ENCODE measurements around the gene PEX3. TPM values are rescaled to one million over a fixed set of nuclear protein-coding genes. Genes with fewer than 3 reads are reported as not detected.
A peak's percentile ranks its signal among the peaks of the same experiment; 100 is the strongest.

PEX3 gene
- total RNA-seq, 8 experiments from 2014 or later: 11.0 to 33.5 (median 20.7) TPM

GRCh38 chr6:143516690-143517446 lies 66.3 kb downstream of the PEX3 start:
- Histone ChIP-seq H3K4me3 (no peak overlapping the region), H3K4me1 (replicated peaks in 1 of 2) (peaks cover 2 to 9% of the 10 kb centered on the region in 2 donors), H3K27ac (no peak overlapping the region)
- in situ Hi-C loops (cut with MboI; ENCODE audit: low pct_unique_long_range_greater_than_20kb in 2 of 9, low sequenced_read_pairs in 9 of 9, unreplicated experiment in 9 of 9): no loop called here
- WGBS, 10 experiments: 60 to 79% (median 71%) methylated on average over 2 of the region's 2 CpGs; no CpG with 5 or more reads in 1 of the 10 experiments
- no peak for ATAC-seq (replicated peaks in 6 of 8)

DNA sequence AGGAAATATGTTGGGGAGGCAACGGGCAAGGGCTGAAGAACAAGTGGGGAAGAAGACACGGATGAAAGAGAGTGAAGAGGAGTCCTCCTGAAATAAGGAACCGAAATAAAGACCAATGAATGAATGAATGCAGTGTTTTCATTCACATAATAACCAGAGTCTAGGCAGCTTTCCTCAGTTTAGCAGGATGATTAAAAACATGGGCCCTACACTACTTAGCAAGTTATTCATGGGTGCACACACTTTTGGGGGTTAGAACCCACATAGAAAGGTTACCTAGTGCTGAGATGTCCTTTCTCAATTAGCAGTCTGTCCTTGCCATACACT lies 66.8 kb downstream of the PEX3 start:
- H3K4me1 ChIP-seq (replicated peaks in 1 of 2): peaks cover 0 to 6% of the 10 kb centered on the region in 2 donors
- in situ Hi-C loops (cut with MboI; ENCODE audit: low pct_unique_long_range_greater_than_20kb in 2 of 9, low sequenced_read_pairs in 9 of 9, unreplicated experiment in 9 of 9): no loop called here
- H3K4me3 ChIP-seq: no peak overlapping the region
- 33 to 82% (median 68%) methylated on average over 2 to 3 of the region's 3 CpGs; no CpG with 5 or more reads in 1 of the 10 experiments for WGBS, 10 experiments
- no peak overlapping the region for H3K27ac ChIP-seq
- no peak for ATAC-seq (replicated peaks in 6 of 8)

DNA sequence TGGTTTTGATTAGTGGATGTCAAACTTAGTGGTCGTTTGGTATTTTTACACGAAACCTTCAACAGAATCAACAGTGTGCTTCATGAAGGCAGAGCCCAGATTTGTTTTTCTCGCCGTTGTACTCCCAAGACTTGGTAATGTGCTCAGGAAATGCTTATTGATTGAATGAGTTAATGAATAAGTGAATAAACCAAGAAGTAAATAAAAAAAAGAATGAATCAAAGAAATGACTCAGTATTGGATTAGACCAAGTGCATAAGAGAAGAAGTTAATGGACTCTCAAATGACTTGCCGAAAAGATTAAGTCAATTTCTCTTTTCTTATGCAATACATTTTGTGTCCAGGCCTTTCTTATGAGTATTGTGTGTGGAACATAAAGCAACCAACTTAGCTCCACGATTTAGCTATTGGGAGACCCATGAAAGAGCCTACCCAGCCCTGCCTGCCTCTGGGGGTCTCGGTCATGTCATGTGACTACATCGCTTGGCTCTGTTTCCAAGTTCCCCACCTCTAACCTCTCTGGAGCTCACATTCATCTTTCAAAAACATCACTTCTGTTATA lies 71.5 kb downstream of the PEX3 start:
- WGBS, 10 experiments: 49 to 100% (median 73%) methylated on average over 2 to 8 of the region's 8 CpGs
- no peak overlapping the region for H3K4me3 ChIP-seq
- no peak for ATAC-seq (replicated peaks in 6 of 8)
- H3K4me1 ChIP-seq (replicated peaks in 1 of 2): no peaks in the 10 kb centered on the region
- in situ Hi-C loops (cut with MboI; ENCODE audit: low pct_unique_long_range_greater_than_20kb in 2 of 9, low sequenced_read_pairs in 9 of 9, unreplicated experiment in 9 of 9): no loop called here
- no peak overlapping the region for H3K27ac ChIP-seq

DNA sequence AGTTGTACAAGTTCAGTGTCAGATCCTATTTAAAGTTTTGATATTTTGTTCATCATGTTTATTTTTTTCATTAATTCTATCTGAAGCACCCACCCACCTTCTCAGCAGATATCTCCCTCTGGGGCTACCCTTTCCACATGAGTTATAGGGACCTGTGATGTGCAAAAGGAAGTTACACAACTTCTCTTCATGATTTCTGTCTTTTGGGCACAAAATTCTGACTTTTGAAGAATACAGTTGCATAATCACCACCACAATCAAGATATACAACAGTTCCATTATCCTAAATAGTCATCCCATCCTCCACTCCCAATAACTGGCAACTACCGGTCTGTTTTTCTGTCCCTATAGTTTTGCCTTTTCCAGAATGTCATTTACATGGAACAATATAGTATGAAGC lies 74.8 kb downstream of the PEX3 start:
- in situ Hi-C loops (cut with MboI; ENCODE audit: low pct_unique_long_range_greater_than_20kb in 2 of 9, low sequenced_read_pairs in 9 of 9, unreplicated experiment in 9 of 9): no loop called here
- Histone ChIP-seq H3K4me3 (no peak overlapping the region), H3K27ac (no peak overlapping the region), H3K4me1 (replicated peaks in 1 of 2) (no peaks in the 10 kb centered on the region)
- ATAC-seq (replicated peaks in 6 of 8): no peak
- 60 to 100% (median 80%) methylated on average over 1 of the region's 1 CpG; no CpG with 5 or more reads in 3 of the 10 experiments for WGBS, 10 experiments

DNA sequence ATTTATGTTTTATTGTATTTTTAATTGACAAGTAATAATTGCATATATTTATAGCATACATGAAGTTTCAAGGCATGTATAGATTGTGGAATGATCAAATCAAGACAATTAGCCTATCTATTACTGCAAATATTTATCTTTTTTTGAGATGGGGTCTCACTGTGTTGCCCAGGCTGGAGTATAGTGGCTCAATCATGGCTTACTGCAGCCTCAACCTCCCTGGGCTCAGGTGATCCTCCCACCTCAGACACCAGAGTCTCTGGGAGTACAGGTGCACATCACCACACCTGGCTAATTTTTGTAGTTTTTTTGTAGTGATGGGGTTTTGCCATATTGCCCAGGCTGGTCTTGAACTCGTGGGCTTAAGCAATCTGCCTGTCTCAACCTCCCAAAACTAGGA lies 77.1 kb downstream of the PEX3 start:
- ATAC-seq (replicated peaks in 6 of 8): no peak
- WGBS, 10 experiments: 20 to 100% (median 43%) methylated on average over 1 of the region's 1 CpG; no CpG with 5 or more reads in 5 of the 10 experiments

GRCh38 chr6:143528164-143528811 lies 77.7 kb downstream of the PEX3 start:
- ATAC-seq (replicated peaks in 6 of 8): no peak
- in situ Hi-C loops (cut with MboI; ENCODE audit: low pct_unique_long_range_greater_than_20kb in 2 of 9, low sequenced_read_pairs in 9 of 9, unreplicated experiment in 9 of 9): no loop called here
- Histone ChIP-seq H3K4me1 (replicated peaks in 1 of 2) (no peaks in the 10 kb centered on the region), H3K27ac (no peak overlapping the region), H3K4me3 (no peak overlapping the region)
- WGBS, 10 experiments: 67 to 91% (median 86%) methylated on average over 2 to 7 of the region's 7 CpGs

More for the DNA sequence above, 77.1 kb downstream of the PEX3 start:
- Histone ChIP-seq H3K4me3 (no peak overlapping the region), H3K27ac (no peak overlapping the region), H3K4me1 (replicated peaks in 1 of 2) (no peaks in the 10 kb centered on the region)
- in situ Hi-C loops (cut with MboI; ENCODE audit: low pct_unique_long_range_greater_than_20kb in 2 of 9, low sequenced_read_pairs in 9 of 9, unreplicated experiment in 9 of 9): no loop called here

GRCh38 chr6:143529095-143529494 lies 78.5 kb downstream of the PEX3 start:
- H3K27ac ChIP-seq: no peak overlapping the region
- no peak overlapping the region for H3K4me3 ChIP-seq
- H3K4me1 ChIP-seq (replicated peaks in 1 of 2): no peaks in the 10 kb centered on the region
- WGBS, 10 experiments: 0 to 80% (median 50%) methylated on average over 1 to 2 of the region's 2 CpGs; no CpG with 5 or more reads in 1 of the 10 experiments
- in situ Hi-C loops (cut with MboI; ENCODE audit: low pct_unique_long_range_greater_than_20kb in 2 of 9, low sequenced_read_pairs in 9 of 9, unreplicated experiment in 9 of 9): no loop called here
- ATAC-seq (replicated peaks in 6 of 8): peak in 2 of 8 experiments; percentile 59 to 73

DNA sequence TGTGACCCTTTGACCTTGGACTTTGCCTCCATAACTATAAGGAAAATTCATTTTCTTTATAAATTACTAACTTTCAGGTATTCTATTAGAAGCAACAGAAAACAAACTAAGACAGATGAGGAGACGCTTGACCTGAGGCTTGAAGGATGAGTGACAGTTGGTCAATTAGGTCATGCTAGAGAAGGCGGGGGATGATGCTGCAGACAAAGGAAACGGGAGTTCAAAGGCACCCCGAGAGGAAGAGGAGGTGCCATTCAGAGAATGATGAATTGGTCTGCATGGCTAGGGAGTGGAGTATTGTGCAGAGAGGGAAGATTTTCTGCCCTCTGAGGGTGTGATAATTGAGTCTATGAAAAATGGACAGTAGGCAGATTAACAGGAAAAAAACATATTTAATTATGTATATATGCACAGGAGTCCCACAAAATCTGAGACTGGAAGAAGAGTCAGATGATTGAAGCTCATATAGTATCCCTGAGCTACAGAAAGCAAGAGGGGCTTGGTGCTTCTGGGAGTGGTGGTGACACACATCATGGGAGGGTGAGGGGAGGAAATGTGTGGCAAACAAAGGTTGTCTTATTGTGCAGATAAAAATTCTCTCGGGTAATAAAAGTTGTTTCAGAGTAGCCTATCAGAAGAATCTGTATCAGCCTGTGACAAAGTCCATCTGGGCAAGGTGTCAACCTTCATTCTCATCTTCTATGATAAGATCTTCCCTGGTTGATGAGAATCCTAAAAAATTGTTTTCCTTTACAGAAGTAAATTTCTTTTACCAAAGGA lies 81.3 kb downstream of the PEX3 start:
- 0 to 73% (median 61%) methylated on average over 1 to 5 of the region's 5 CpGs for WGBS, 10 experiments

GRCh38 chr6:143535189-143535614 lies 84.6 kb downstream of the PEX3 start:
- Histone ChIP-seq H3K27ac (no peak overlapping the region), H3K4me3 (no peak overlapping the region), H3K4me1 (replicated peaks in 1 of 2) (no peaks in the 10 kb centered on the region)
- no peak for ATAC-seq (replicated peaks in 6 of 8)
- 61 to 100% (median 91%) methylated on average over 1 to 5 of the region's 5 CpGs; no CpG with 5 or more reads in 1 of the 10 experiments for WGBS, 10 experiments
- in situ Hi-C loops (cut with MboI; ENCODE audit: low pct_unique_long_range_greater_than_20kb in 2 of 9, low sequenced_read_pairs in 9 of 9, unreplicated experiment in 9 of 9): no loop called here

More for the DNA sequence above, 81.3 kb downstream of the PEX3 start:
- H3K4me1 ChIP-seq (replicated peaks in 1 of 2): no peaks in the 10 kb centered on the region
- ATAC-seq (replicated peaks in 6 of 8): no peak
- in situ Hi-C loops (cut with MboI; ENCODE audit: low pct_unique_long_range_greater_than_20kb in 2 of 9, low sequenced_read_pairs in 9 of 9, unreplicated experiment in 9 of 9): no loop called here
- H3K27ac ChIP-seq: no peak overlapping the region
- no peak overlapping the region for H3K4me3 ChIP-seq

GRCh38 chr6:143536461-143536865 lies 85.9 kb downstream of the PEX3 start:
- peak in 7 of 8 experiments; percentile 11 to 75 (median 23) for ATAC-seq (replicated peaks in 6 of 8)
- Histone ChIP-seq H3K4me1 (replicated peaks in 1 of 2) (no peaks in the 10 kb centered on the region), H3K4me3 (peak overlapping the region; percentile 44 to 72 (median 57)), H3K27ac (peak overlapping the region in 1 of 2 donors; percentile 20)
- in situ Hi-C loops (cut with MboI; ENCODE audit: low pct_unique_long_range_greater_than_20kb in 2 of 9, low sequenced_read_pairs in 9 of 9, unreplicated experiment in 9 of 9): no loop called here
- WGBS, 10 experiments: 0 to 80% (median 11%) methylated on average over 1 to 7 of the region's 27 CpGs; no CpG with 5 or more reads in 5 of the 10 experiments

DNA sequence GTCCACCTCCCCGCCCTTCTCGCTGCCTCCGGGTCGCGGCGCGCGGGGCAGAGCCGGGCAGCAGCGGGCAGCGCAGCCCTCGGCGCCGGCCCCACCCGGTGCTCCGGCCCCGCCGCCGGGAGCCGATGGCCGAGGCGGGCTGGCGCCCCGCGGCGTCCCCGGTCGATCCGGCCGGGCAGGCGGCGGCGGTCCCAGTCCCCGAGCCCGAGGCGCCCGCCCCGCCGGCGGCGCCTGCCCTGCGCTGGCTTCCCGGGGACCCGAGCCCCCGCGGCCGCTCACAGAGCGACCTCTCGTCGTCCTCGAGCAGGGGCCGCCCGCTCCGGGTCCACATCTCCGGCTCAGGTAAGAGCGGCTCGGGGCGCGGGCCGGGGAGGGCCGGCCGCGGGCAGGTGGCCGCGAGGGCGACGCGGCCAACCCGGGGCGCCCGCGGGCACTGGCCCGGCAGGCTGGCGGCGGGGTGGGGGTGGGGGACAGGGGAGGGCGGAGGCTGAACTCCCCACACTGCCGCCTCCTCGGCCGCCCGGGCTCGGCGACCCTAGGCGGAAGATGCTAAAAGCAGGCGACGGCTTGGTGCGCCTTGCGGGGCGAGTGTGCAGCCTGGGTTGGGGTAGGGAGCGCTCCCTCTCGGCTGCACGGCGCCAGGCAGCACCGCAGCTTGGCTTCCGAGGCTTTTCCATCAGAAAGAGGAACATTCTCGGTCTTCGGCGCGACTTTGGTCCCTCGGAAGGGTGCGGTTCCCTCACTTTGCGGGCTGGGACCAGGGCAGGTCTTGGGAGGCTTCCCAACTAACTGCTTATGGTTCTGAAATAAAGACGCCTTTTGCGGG lies 86.5 kb downstream of the PEX3 start:
- peak; percentile 80 to 91 (median 86) for ATAC-seq (replicated peaks in 6 of 8)
- 0 to 2% (median 0%) methylated on average over 3 to 8 of the region's 103 CpGs; no CpG with 5 or more reads in 6 of the 10 experiments for WGBS, 10 experiments
- Histone ChIP-seq H3K27ac (peak overlapping the region in 1 of 2 donors; percentile 20), H3K4me1 (replicated peaks in 1 of 2) (no peaks in the 10 kb centered on the region), H3K4me3 (peak overlapping the region; percentile 44 to 72 (median 57))
- in situ Hi-C loops (cut with MboI; ENCODE audit: low pct_unique_long_range_greater_than_20kb in 2 of 9, low sequenced_read_pairs in 9 of 9, unreplicated experiment in 9 of 9): no loop called here

DNA sequence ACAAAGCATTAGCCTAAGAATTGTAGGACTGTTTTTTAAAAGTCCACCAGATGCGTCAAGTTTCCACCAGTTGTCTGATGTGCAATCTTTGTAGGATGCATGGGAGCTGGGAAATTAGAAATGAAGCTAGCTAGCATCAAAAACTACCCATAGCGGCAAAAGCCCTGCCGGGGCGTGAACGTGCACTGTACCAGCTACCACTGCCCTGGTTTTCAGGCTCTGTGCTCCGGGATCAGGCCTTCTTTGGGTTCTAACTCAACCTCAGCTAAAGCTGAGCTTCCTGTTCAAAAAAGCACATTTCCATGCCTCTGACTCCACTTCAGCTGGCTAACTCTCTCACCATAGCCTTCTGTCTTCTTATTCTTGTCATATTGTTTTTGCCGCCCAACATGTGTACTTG lies 87.8 kb downstream of the PEX3 start:
- Histone ChIP-seq H3K4me3 (no peak overlapping the region), H3K4me1 (replicated peaks in 1 of 2) (no peaks in the 10 kb centered on the region), H3K27ac (no peak overlapping the region)
- in situ Hi-C loops (cut with MboI; ENCODE audit: low pct_unique_long_range_greater_than_20kb in 2 of 9, low sequenced_read_pairs in 9 of 9, unreplicated experiment in 9 of 9): no loop called here
- WGBS, 10 experiments: 93 to 100% (median 99%) methylated on average over 1 to 7 of the region's 7 CpGs; no CpG with 5 or more reads in 2 of the 10 experiments
- ATAC-seq (replicated peaks in 6 of 8): no peak
